Nephron progenitor cell (in vitro differentiated cells): Measurements from ENCODE around the gene CLASP1.
A peak's percentile ranks its signal among the peaks of the same experiment; 100 is the strongest.

Source experiments
- DNase-seq: peaks from one replicate; pipeline ENCODE4 v3.0.0; 2021
- H3K27ac Mint-ChIP-seq: 2 replicates; pipeline ENCODE4 v1.8.0; 2021; ENCODE audit warnings: mild to moderate bottlenecking, moderate library complexity, mixed read lengths
- H3K27me3 Mint-ChIP-seq: 2 replicates; pipeline ENCODE4 v1.8.0; 2021; ENCODE audit warnings: mild to moderate bottlenecking, low read depth, mixed read lengths; ENCODE audit not compliant: poor library complexity
- H3K36me3 Mint-ChIP-seq: 2 replicates; pipeline ENCODE4 v1.8.0; 2021; ENCODE audit warnings: low read depth, mixed read lengths
- H3K4me1 Mint-ChIP-seq: 2 replicates; pipeline ENCODE4 v1.8.0; 2021; ENCODE audit warnings: mixed read lengths
- H3K4me3 Mint-ChIP-seq: 2 replicates; pipeline ENCODE4 v1.8.0; 2021; ENCODE audit warnings: mild to moderate bottlenecking, moderate library complexity, mixed read lengths
- H3K9me3 Mint-ChIP-seq: 2 replicates; pipeline ENCODE4 v1.8.0; 2021; ENCODE audit warnings: mild to moderate bottlenecking, moderate library complexity, mixed read lengths
- CTCF ChIP-seq: fragments of 200-600 bp; sonication (generic); IDR thresholded peaks from 2 replicates; pipeline ENCODE4 v1.5.0; 2021; ENCODE audit warnings: antibody characterized with exemption

The CLASP1 gene

GRCh38 chr2:121541495-121541894 is 107.8 kb downstream of the CLASP1 start:
- Mint-ChIP-seq H3K27me3 (no peaks in the 10 kb centered on the region), H3K4me3 (no peak overlapping the region), H3K9me3 (no peaks in the 10 kb centered on the region), H3K27ac (no peak overlapping the region), H3K36me3 (no peaks in the 10 kb centered on the region), H3K4me1 (peaks cover 15% of the 10 kb centered on the region)
- DNase-seq = no peak
- TF ChIP-seq CTCF = no peak

GRCh38 chr2:121539750-121540469 is 109.4 kb downstream of the CLASP1 start:
- H3K27me3 Mint-ChIP-seq = peaks cover 3% of the 10 kb centered on the region
- H3K4me3 Mint-ChIP-seq = no peak overlapping the region
- no peak overlapping the region for H3K27ac Mint-ChIP-seq
- peaks cover 5% of the 10 kb centered on the region for H3K36me3 Mint-ChIP-seq
- no peak for DNase-seq
- peaks cover 17% of the 10 kb centered on the region for H3K4me1 Mint-ChIP-seq
- no peaks in the 10 kb centered on the region for H3K9me3 Mint-ChIP-seq
- TF ChIP-seq CTCF = no peak

GRCh38 chr2:121536850-121537557 is 112.3 kb downstream of the CLASP1 start:
- no peaks in the 10 kb centered on the region for H3K9me3 Mint-ChIP-seq
- peaks cover 45% of the 10 kb centered on the region for H3K4me1 Mint-ChIP-seq
- peak overlapping the region; percentile 92 for H3K27ac Mint-ChIP-seq
- DNase-seq = no peak
- no peak overlapping the region for H3K4me3 Mint-ChIP-seq
- H3K36me3 Mint-ChIP-seq = peaks cover 5% of the 10 kb centered on the region
- H3K27me3 Mint-ChIP-seq = peaks cover 3% of the 10 kb centered on the region
- TF ChIP-seq CTCF = no peak

- no peak for TF ChIP-seq CTCF
- DNase-seq = no peak
- no peak overlapping the region for H3K27ac Mint-ChIP-seq
- peaks cover 5% of the 10 kb centered on the region for H3K36me3 Mint-ChIP-seq
- peaks cover 3% of the 10 kb centered on the region for H3K27me3 Mint-ChIP-seq
- H3K9me3 Mint-ChIP-seq = no peaks in the 10 kb centered on the region
- peaks cover 52% of the 10 kb centered on the region for H3K4me1 Mint-ChIP-seq
- H3K4me3 Mint-ChIP-seq = no peak overlapping the region
Observed at GRCh38 chr2:121536347-121536746, 112.9 kb downstream of the CLASP1 start.

GRCh38 chr2:121534007-121534406 is 115.3 kb downstream of the CLASP1 start:
- Mint-ChIP-seq H3K27ac (peak overlapping the region; percentile 79), H3K4me3 (no peak overlapping the region), H3K9me3 (no peaks in the 10 kb centered on the region), H3K27me3 (peaks cover 3% of the 10 kb centered on the region), H3K4me1 (peaks cover 65% of the 10 kb centered on the region), H3K36me3 (peaks cover 5% of the 10 kb centered on the region)
- TF ChIP-seq CTCF = no peak
- DNase-seq = no peak

- H3K36me3 Mint-ChIP-seq = peaks cover 5% of the 10 kb centered on the region
- H3K27ac Mint-ChIP-seq = peak overlapping the region; percentile 90
- peaks cover 73% of the 10 kb centered on the region for H3K4me1 Mint-ChIP-seq
- TF ChIP-seq CTCF = no peak
- peaks cover 3% of the 10 kb centered on the region for H3K27me3 Mint-ChIP-seq
- no peak for DNase-seq
- no peaks in the 10 kb centered on the region for H3K9me3 Mint-ChIP-seq
- H3K4me3 Mint-ChIP-seq = no peak overlapping the region
Observed at GRCh38 chr2:121532894-121533293, 116.4 kb downstream of the CLASP1 start.
